HL-60/S4 treated with phorbol 12-myristate 13-acetate at 8.2 ng/mL for 4 days and 3 days (cell line): ENCODE data around the gene MLN.

Experiments used
- in situ Hi-C: fragments of 300-500 bp; cut with MboI; formaldehyde crosslinking; loops from 2 replicates; pipeline ENCODE4 v1.15.0; 2022; ENCODE audit warnings: low sequenced_read_pairs

Gene MLN

DNA sequence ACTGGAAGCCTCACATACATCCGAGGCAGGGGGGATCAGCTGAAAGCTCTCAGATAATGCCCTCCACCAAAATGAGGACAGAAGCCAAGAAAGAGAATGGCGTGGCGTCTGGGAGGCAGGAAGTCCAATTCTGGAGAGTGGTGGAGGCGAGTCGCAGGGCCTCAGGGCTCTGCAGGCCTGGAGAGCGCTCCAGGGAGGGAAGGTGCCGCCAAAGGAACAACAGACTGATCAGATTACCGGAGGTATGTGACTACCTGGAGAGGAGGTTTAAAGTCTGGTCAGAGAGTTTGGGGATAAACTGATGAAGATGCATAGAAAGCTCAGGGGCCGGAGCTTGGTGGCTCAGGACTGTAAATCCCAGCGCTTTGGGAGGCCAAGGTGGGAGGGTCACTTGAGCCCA is 45.9 kb downstream of the MLN start:
- in situ Hi-C loops: loop anchor here (25.0 kb wide), 1 partner anchor 279 kb away; no protein-coding TSS in a partner anchor

- in situ Hi-C loops: loop anchor here (25.0 kb wide), 1 partner anchor 280 kb away; no protein-coding TSS in a partner anchor
These were observed 46.7 kb downstream of the MLN start for GRCh38 chr6:33757113-33757512.

GRCh38 chr6:33756211-33756954 is 47.4 kb downstream of the MLN start:
- in situ Hi-C loops: loop anchor here (25.0 kb wide), 1 partner anchor 281 kb away; no protein-coding TSS in a partner anchor

DNA sequence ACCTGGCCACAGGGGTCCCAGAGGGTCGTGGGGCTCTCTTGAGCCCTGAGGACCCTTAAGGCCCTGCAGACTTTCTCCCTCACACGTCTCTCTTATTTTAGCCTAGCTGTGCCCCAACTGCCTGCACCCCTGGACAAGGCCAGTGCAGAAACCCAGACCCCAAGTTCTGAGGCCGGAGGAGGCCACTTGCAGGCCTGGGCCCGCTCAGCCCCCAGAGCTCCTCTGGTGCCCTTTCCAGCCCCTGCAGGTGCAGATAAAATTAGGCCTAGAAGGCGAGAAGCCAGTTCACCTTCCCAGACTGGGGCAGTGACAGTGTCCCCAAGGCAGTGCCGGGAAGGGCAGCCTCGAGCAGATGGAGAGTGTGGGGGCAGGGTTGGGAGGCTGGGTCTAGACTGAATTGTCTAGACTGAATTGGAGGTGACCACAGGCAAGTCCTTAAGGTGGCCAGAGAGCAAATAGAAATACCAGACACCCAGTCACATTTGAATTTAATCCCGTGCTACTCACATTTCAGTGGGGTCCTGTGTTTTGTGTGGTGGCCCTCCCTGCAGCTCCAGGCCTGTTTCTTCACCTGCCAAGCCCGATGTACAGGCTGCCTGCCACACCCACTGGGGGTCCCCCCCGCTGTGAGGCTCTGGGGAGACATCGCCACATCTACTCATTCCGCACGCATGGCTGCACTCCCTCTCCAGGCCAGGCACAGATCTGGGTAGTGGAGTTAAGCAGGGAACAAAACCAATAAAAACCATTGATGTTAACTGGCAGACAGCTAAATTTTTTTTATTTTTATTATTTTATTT is 48.5 kb downstream of the MLN start:
- in situ Hi-C loops: loop anchor here (25.0 kb wide), 1 partner anchor 282 kb away; no protein-coding TSS in a partner anchor

DNA sequence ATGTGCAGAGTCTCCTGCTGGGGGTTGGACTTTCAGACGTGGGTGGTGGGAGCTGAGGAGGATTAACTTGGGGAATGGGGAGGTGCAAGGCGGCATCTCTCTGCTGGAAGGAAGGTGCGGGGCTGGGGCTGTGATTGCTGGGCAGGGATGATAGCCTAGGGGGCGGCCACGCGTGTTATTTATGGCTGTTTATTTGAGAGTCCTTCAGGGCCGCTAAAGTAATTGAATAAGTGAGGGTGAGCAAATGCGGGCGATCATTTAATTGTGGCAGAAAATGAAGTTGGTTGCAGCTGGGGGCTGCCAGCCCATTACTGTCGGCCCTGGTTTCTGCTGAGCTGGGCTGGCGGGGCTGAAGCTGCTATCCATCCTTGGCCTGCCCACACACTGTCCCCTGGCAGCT is 49.6 kb downstream of the MLN start:
- in situ Hi-C loops: loop anchor here (25.0 kb wide), 1 partner anchor 283 kb away; no protein-coding TSS in a partner anchor

- in situ Hi-C loops: loop anchor here (25.0 kb wide), 1 partner anchor 285 kb away; no protein-coding TSS in a partner anchor
These were observed 51.2 kb downstream of the MLN start for GRCh38 chr6:33752646-33753015.

- in situ Hi-C loops: loop anchor here (25.0 kb wide), 1 partner anchor 285 kb away; no protein-coding TSS in a partner anchor
These were observed 51.8 kb downstream of the MLN start for GRCh38 chr6:33751771-33752645.

GRCh38 chr6:33750244-33750991 is 53.4 kb downstream of the MLN start:
- in situ Hi-C loops: loop anchor here (25.0 kb wide), 1 partner anchor 287 kb away; no protein-coding TSS in a partner anchor

- in situ Hi-C loops: no loop called here
These were observed 54.4 kb downstream of the MLN start for GRCh38 chr6:33749401-33749800.

- in situ Hi-C loops: no loop called here
These were observed 55.0 kb downstream of the MLN start for GRCh38 chr6:33748841-33749240.

DNA sequence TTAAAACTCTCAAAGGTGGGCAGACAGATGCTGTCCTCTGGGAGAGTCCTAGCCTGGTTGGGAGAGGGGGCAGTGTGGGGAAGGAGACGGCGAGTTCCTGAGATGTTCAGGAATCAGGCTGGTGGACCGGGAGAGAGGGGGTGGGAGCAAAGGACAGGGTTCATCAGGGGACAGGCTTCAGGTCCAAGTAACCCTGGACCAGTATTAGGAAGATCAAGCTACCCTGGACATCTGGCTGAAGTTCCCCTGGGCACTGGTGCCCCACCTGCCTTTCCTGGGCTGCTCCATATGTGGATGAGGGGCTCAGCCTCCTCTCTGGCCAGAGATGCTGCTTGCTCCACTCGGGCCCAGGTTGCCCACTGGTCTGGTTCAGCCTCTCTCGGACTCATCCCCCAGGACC is 56.0 kb downstream of the MLN start:
- in situ Hi-C loops: no loop called here

DNA sequence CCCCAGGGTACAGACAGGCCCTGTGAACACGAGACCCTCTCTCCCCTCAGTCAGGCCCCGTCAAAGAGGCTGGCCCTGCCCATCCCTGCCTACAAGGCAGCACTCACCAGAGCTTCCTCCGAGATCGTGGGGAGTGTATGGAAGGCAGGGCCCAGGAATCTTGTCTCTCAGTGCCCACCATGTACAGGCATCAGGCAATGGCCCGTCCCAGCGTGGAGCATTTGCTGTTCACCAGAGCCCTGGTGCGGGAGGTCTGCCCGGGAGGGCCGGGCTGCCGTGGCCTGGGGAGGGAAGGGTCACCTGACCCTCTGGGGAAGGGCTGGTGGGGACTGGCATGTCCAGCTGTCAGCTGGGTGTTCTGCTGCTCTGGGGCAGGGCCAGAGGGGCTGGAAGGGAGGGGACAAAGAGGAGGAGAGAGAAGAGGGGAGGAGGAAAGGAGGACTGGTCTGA is 57.1 kb downstream of the MLN start, which contains the start of gene IP6K3:
IP6K3 (minus strand) TSS at position 255 of the 450 bp plus-strand sequence. CDS start 11,429 bp downstream, outside the sequence.
- in situ Hi-C loops: no loop called here

DNA sequence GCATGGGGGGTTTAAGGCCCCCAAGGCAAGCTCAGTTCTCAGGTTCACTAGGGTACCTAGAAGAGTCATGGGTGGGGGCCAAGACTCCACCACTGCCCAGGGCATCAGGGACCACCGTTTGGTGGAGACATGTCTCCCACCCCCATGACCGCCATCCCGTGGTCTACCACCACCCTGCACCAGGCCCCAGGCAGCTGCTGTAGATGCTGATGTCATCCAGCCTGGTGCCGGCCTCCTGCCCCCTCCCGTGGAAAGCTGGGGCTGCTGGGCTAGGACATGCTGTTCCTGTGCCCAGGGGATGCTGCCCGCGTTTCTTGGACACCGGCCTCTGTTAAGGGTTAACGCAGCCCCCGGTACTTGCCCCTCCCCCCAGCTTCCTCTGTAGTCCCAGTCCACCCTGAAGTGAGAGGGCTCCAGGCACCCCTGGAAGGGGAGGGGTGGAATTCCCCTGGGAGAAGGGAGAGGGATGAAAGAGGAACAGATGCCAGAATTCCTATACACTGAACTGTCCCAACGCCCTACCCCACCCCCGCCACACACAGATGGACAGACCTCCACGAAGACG is 57.7 kb downstream of the MLN start:
- in situ Hi-C loops: no loop called here

GRCh38 chr6:33745548-33745947 is 58.3 kb downstream of the MLN start:
- in situ Hi-C loops: no loop called here

- in situ Hi-C loops: no loop called here
These were observed 58.8 kb downstream of the MLN start for GRCh38 chr6:33744895-33745546.
